Measurements from ENCODE around the gene EIF1.
"Not testable (repeated sequence)": the region's sequence is repeated elsewhere in the genome, so short reads cannot be mapped to it uniquely, and the experiment has no call there.

EIF1 gene

DNA sequence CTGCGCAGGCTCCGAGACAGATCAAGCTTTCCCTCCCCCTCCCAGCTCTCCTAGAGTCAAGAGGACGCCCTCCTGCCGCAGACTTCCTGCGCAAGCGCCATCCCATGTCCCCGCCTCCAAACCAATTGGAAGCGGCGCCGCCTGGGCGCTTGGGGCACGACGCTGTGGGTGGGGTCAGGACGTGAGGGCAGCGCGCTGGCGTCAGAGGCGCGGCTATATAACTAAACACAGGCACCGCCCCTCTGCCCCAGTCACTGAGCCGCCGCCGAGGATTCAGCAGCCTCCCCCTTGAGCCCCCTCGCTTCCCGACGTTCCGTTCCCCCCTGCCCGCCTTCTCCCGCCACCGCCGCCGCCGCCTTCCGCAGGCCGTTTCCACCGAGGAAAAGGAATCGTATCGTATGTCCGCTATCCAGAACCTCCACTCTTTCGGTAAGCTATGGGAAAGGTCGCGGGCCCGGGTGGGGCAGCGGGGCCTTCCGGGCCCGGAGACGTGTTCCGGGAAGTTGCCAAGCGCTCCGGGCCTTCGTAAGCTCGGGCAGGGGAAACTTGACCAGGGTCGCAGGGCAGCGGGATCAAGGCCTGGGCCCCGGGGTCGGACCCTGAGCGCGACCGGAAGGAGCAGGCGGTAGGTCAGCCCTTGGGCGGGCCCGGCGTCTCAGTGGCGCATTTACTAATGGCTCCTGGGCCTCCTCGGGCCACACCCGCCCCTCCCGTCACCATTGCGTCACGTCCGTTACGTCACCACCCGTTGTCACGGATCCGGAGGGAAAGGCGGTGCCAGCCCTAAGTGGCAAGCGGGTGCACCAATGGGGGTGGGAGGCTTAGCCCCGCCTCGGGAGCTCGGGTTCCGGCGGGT lies at the start of gene EIF1:
Gene EIF1, plus strand, starts transcription at position 245 of the 856 bp plus-strand sequence. Its CDS starts 154 bp downstream, at position 399.
- peak; percentile 100 for DNase-seq

DNA sequence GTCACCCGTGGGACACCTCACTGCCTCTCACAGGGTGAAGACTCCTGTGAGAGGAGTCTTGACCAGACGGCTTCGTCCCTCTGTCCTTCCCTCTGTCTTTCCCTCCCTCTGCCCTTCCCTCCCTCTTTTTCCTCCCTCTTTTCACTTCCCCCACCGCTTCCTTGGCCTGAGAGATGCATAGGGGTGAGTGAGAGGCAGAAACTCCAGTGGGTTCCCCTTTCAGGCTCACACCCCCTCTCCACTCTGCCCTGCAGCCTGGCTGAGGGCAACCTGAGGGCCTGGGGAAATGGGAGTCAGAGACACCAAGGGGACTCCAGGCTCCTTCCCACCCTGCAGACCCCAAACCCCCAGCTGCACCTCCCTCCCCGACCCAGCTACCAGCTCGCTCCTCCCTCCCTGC lies 49.7 kb upstream of the EIF1 start:
- DNase-seq, result no peak

DNA sequence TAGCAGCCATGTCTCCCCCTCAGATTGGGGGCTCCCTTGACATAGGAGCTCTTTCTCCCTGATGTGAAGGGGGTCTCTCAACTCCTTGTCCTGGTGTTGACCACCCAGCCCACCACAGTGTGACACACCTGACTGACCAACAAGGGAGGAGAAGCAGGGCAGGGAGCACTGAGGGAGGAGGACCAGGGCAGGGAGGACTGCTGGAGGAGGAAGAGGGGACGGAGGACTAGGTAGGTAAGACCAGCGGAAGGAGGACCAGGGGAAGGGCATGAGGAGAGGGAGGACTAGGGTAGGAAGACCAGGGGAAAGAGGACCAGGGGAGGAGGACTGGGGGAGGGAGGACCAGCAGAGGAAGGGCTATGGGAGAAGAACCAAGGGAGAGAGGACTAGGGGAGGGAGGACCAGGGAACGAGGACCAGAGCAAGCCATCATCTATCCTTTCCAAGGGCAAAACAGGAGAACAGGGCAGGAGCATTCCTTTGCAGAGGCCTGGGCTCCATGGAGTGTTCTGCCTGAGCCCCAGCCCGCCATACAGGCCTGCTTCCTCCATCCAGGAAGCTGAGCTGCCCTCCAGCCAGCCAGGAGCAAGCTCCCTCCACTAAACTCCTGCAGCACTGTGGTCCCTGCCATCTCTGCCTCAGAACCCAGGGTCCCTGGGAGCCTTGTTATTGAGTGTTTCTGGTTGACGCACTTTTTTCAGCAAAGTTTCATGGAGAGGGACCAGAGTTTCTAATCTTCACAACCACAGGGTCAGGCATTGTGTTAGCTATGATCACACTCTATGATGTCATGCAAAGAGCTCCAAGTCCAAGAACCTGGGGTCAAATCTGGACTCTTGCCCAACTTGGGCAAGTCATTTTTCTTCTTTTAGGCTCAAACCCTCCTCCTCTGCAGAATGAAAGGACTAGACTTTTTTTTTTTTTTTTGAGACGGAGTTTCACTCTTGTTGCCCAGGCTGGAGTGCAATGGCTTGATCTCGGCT lies 48.9 kb upstream of the EIF1 start:
- DNase-seq, result no peak

DNA sequence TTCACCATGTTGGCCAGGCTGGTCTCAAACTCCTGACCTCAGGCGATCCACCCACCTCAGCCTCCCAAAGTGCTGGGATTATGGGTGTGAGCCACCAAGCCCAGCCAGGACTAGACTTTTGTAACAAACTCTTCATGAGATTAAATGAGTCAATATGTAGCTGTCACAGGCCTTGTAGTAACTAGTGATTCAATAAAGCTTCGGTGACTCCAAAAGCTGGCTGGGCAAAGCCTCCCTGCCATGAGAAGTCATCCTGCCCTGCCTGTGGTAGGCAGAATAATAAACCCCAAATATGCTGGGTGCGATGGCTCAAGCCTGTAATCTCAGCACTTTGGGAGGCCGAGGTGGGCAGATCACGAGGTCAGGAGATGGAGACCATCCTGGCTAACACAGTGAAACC lies 48.1 kb upstream of the EIF1 start:
- not testable (repeated sequence) for DNase-seq

DNA sequence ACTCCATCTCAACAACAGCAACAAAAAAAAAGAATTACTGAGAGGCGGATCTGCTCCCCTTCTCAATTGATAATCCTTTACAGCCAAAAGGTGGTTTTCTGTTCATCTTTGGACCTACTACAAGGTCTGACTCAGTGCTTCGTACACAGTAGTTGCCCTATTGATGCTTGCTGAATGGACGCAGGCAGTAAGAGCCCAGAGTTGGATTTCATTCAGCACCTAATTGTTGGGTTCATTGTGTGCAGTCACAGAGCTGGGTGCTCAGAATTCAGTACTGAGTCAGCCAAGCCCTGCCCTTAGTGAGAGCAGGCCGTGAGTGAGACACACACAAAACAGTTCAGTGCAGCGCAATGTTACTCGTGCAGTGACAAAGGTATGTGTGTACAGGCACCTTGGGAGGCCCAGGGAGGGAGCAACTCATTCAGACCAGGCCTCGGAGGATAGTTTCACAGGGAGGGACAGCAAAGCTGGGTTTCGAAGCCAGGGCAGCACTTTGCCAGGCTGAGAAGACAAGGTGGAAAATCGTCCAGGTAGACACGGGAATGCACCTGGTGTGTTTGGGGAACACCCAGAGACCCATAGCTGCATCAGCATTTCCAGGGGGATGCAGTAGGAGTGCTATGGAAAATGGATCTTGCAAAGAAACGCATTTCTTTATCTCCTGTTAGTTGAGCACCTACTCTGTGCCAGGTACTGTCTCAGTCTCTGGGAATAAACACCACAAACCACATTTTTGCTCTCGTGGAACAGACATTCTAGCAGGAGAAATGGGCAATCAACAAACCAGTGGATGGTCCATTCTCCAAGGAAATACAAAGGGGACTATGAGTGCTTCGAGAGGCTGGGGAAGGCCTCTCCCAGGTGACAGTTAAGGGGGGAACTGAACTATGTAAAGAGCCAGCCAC lies 46.2 kb upstream of the EIF1 start:
- DNase-seq, result no peak

DNA sequence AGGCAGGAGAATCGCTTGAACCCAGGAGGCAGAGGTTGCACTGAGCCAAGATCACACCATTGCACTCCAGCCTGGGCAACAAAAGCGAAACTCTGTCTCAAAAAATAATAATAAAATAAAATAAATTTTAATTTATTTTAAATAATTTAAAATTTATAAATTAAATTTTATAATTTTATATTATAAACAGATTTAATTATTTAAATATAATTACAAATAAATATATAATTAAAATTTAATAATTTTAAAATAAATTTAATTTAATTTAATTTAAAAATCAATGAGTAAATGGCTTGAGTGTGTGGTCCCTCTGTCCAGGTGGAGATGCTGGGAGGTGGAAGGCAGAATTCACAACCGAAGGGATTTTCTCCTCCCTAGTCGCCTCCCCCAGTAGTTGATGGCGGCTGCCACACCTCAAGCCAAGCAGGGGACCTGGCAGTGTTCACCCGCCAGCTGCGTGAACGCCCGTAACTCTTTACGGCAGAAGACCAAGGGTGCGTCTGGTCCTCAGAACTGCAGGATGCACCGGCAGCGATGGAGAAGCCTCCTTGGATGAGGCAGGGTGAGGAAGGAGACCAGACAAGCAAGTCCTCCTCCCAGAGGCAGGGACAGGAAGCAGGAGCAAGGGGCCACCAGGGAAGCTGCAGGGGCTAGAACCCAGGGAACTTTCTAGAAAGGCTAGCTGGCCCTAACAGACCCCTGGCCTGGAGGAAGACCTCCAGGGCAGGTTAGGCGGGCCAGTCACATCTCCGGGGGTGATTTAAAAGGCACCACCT lies 41.5 kb upstream of the EIF1 start:
- no peak for DNase-seq

DNA sequence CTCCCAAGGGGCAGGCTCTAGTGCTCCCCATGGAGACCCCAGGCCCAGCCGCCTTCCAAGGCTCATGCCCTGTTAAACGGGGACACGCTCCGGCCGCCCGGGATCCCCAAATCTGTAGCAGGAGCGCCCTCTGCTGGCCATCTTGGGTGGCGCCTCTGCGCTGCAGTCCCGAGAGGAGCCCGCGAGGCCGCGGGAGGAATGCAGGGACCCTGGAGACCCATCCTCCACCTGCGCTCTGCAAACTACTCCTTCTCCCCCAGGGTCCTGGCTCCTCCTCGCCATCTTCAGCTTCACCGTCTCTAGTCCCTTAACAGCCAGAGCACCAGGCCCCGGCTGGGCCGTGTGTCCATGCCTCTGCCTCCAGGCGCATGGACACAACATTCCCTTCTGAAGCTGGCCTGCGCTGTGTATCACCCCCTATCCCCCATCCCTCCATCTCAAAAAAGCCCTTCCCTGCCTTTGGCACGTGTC lies 40.7 kb upstream of the EIF1 start:
- DNase-seq, result peak; percentile 76 to 93

DNA sequence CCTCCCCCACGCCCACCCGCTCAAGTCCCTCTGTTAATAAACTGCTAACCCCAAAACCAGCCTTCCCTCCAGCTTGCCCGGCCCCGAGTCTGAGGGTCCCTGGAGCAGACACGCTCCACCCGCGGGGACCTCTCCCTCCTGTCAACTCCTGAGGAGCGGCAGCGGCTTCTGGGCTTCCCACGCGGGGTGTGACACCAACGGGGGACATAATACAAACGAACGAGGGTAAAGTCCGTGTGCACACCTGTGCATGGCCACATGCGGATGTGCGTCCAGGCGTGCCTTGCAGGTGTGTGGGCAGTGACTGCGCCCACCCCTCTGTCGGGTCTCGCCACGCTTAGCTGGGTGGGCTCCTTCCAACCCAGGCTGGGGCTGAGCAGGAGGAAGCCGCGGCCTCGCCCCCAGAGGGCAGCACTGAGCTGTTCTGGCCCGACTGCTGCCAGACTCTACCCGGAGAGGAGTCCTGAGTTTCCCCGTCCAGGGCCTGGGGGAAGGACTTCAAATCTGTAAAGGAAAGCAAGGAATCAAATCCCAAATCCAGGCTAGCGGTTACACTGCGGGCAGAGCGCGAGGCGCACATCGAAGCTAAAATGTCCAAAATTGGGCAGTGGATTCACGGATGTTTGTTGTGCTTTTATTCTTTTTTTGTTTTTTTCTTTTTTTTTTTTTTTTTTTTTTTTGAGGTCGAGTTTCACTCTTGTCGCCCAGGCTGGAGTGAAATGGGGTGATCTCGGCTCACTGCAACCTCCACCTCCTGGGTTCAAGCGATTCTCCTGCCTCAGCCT lies 40.1 kb upstream of the EIF1 start:
- DNase-seq, result peak; percentile 72 to 87

DNA sequence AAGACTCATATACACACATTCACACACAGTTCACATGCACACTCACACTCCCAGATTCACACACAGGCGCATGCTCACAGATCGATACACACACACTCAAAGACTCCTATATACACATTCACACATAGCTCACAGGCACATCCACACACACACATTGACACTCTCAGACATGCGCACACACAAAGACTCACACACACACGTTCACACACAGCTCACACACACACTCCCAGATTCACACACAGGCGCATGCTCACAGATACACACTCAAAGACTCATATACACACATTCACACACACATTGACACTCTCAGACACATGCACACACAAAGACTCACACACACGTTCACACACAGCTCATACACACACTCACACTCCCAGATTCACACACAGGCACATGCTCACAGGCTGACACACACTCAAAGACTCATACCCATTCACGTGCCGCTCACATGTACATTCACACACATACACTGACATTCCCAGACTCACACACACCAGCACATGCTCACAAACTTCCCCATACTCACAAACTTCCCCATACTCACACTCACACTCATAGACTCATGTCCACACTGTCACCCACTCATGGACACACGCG lies 38.7 kb upstream of the EIF1 start:
- DNase-seq, result no peak

DNA sequence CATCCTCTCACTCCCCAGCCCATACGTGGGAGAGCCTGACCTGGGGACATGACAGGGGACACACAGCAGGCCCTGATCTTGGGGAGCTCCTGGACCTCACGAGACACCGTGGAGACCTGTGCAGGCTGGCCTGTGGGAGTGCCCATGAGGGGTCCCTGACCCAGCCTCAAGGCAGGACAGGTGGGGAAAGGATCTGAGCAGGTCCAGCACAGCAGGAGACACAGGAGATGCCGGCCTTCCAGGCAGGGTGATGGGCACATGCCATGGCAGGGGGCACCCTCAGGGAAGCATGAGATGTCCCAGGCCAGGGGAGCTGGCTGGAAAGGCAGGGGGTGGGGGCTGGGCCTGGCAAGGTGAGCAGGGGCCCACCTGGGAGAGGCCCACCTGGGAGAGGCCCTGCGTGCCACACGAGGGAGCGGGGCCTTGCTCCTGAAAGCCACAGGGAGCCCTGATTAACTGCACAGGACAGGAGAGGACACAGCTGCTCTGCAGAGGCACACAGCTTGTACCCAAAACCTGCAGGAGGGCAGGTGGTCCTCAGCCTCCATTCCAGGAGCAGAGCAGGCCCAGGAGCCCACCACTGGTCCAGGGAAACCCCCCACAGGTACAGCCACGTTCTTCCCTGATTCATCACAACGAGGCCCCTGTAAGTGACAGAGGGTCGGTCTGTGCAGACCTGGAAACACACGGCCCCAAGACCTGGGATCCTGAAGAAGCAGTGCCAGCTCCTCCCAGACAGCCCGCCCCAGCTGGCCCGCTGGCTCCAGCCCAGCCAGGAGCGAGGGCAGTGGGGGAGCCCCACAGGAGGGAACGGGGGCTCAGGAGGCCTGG lies 37.7 kb upstream of the EIF1 start:
- DNase-seq, result no peak

DNA sequence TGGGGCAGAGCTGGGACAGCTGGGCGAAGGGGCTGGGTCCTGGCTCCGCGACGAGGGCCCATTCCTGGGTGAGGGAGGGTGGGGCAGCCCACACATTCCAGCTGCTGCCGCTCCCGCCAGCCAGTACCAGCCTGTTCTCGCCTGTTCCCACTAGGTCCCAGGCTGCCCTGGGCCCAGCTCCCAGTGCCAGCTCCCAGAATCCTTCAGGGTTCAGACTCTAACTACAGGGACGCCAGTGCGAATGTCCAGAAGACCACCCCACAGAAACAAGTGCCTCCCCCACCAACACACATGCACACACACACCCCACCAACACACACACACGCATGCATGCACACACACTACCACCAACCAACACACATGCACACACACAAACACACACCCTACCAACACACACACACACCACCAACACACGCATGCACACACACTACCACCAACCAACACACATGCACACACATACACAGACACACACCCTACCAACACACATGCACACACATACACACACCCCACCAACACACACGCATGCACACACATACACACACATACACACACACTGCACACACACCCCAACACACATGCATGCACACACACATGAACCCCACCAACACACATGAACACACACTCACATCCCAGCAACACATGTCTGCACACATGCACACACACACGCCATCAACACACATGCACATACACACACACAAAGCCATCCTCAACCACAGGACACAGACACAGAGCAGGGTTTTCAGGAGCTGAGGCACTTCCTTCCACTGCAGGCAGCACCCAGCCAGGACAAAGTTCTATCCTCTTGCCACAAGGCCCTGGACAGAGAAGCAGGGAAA lies 36.8 kb upstream of the EIF1 start:
- DNase-seq, result no peak

DNA sequence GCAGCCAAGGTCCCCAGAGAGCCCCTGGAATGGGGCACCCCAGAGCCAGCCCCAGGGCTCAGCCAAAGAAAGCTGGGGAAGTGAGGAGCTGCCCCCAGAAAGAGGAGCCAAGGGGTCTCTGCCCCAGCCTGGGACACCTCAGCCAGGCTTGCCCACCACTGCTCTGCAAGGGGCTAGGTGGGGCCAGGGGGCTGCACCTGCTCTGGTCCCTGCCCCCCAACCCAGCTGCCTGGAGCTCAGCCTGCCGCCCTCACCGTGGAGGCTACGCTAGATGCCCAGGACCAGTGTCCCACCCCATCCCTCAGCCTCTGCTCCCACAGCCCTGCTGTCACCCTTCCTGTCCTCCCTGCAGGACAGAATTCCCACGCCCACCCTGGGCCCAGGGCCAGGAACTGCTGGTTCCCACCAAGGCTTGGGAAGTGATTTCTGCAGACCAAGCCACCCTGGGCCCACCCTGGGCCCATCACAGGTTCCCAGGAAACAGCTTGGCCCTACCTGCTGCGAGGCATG lies 36.2 kb upstream of the EIF1 start:
- no peak for DNase-seq

DNA sequence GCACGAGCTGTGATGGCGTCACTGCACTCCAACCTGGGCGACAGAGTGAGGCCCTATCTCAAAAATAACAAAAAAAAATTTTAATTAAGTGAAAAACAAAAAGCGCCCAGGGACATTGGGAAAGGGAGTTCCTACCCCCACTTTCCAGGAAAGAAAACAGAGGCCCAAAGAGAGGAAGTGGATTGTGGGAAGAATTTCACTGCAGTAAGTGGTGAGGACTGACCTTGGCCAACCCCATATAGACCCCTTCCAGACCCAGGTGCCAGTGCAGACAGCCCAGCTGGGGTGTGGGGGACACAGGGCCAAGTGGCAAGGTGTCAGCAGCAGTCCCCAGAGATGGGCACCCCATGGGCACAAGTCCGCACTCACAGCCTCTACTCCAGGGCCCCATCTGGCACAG lies 35.3 kb upstream of the EIF1 start:
- no peak for DNase-seq

DNA sequence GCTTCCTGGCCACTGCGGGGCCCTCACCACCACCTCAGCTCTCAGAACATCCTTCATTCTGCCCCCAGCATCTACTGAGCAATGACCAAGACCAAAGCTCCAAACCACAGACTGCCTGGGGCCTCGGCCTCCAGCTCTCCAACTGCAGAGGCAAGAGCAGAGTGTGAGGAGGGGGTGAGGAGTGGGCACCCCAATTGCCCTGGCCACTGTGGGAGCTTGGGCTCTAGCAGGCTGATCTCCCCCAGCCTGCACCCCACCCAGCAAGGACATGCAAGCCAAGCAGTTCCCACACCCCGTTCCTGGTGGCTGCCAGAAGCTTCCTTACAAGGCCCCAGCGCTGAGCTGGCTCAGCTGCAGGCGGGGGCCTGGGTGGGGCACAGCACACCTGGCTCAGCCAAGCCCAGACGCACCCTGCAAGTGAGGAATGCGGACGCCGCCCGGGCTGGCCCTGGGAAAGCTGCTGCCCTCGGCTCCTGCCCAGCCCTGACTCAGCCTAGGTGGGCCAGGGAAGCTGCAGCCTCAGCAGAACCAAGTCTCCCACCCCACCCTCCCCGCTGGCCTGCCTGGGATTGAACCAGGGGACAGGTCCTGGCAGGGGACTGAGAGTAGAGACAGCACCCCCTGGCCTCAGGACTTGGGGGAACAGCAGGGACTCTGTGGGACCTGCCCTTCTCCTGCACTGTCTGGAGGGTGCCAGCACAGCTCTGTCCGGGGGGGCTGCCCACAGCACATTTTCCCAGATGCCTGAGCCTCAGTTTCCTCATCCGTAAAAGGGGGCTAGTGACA lies 34.6 kb upstream of the EIF1 start:
- DNase-seq, result no peak

DNA sequence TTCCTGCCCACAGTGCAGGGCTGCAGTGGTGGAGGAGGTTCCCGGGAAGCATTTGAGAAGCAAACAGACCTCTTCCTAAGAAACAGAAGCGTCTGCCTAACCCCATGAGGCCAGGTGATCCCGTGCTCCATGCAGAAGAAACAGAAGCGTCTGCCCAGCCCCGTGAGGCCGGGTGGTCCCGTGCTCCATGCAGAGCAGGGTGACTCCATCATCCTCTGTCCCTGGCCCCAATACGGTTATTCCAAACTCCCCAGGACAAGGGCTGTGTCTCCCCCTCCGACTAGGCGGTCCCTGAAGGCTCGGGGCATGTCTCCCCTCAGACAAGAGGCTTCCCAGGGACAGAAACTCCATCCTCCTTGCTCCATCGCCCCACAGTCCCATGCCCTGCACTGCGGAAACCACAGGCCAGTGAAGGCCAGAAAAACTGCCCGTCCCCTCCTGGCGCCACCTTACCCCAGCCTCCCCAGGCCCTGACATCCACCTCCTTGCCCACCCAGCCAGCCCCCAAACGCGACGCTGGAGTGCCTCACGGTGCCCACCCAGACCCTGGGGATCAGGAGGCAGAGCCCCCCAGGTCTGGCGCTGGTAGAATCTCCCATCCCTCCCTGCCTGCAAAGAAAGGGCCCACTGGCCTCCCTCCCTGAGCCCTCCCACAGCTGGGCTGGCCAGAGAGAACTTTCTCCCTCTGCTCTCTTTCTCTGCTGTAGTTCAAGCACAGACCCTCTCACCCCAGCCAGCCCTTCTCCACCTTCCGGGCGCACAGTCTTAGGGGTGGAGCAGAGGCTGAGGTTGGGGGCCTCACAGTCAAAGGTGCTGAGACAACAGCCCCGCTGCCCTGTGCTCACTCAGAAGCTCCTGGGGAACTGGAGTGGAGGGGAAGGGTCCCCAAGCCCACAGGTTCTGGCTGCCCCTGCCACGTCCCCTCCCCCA lies 33.7 kb upstream of the EIF1 start:
- no peak for DNase-seq

DNA sequence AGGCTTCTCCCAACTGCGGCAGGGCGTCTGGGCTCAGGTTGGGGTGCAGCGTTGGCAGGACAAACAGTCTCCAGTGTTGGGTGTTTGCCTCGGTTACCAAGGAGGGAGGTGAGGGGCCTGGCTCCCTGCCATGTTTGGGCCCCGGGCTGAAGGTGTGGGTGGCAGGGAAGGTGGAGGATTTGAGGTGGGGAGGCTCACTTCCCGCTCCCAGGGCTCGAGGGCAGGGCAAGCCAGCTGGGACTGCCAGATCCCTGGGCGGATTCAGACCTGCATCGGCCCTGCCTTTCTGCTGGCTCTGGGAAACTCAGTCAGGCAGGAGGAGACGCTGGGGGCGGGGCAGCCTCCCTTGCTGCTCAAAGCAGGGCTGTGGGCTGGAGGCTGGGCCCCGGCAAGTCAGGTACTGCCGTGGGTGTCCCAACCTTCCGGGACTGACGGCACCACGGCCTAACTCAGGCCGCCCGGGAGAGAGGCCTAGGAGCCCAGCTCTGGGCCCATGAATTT lies 33.0 kb upstream of the EIF1 start:
- no peak for DNase-seq

Measured in stimulated activated CD4-positive, alpha-beta T cell treated with anti-CD3 and anti-CD28 coated beads, Interleukin-4, amount 100 ng/mL, for 4 hours (primary cell).